Vagina (tissue), 2 donors: Measurements from ENCODE around the gene DGKB.

ENCODE experiments used
- POLR2AphosphoS5 ChIP-seq, 2 donors: sonication (generic); formaldehyde crosslinking; IDR thresholded peaks; one replicate each; pipeline ENCODE4 v1.9.0; 2017; ENCODE audit warnings: antibody characterized with exemption in 2 of 2, mild to moderate bottlenecking in 2 of 2, low read depth in 1 of 2; ENCODE audit not compliant: insufficient read depth in 1 of 2
- TF ChIP-seq, protein P1 (sequence below), 3 experiments: fragments of 450-650 bp in 2 of 3; fragments of 200-600 bp in 1 of 3; sonication (generic) in 1 of 3; IDR thresholded peaks; one replicate each; pipeline ENCODE4 v1.5.1; 2017 to 2019; ENCODE audit warnings: antibody characterized with exemption in 3 of 3, mild to moderate bottlenecking in 2 of 3, moderate library complexity in 2 of 3

DNA sequence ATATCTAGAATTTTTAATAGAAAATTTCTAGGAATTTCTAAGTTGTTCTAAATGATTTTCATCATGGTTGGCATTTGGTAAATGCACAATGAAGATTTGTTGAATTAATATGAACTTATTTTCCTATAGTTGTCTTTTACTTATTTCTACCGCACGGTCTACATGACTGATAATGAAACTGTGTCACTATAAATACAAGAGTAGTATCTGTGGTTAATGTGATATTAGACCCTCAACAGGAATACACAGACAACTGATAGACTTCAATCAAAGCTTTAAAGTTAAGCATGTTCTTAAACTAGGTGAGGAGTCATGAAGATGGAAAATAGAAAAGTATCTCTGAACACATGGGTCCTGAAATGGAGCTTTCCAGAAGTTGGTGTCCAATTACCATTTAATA lies 615.2 kb downstream of the DGKB start:
- TF ChIP-seq, protein P1, sequence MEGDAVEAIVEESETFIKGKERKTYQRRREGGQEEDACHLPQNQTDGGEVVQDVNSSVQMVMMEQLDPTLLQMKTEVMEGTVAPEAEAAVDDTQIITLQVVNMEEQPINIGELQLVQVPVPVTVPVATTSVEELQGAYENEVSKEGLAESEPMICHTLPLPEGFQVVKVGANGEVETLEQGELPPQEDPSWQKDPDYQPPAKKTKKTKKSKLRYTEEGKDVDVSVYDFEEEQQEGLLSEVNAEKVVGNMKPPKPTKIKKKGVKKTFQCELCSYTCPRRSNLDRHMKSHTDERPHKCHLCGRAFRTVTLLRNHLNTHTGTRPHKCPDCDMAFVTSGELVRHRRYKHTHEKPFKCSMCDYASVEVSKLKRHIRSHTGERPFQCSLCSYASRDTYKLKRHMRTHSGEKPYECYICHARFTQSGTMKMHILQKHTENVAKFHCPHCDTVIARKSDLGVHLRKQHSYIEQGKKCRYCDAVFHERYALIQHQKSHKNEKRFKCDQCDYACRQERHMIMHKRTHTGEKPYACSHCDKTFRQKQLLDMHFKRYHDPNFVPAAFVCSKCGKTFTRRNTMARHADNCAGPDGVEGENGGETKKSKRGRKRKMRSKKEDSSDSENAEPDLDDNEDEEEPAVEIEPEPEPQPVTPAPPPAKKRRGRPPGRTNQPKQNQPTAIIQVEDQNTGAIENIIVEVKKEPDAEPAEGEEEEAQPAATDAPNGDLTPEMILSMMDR (IDR thresholded peaks at IDR 0.05), result no peak
- no peak for TF ChIP-seq POLR2AphosphoS5 (IDR thresholded peaks at IDR 0.05; ENCODE audit: insufficient read depth in 1 of 2, low read depth in 1 of 2)
